Tongue (tissue), 2 donors: ENCODE results near the gene LSAMP. TPM values are rescaled to one million over a fixed set of nuclear protein-coding genes. Genes with fewer than 3 reads are reported as not detected.
A peak's percentile ranks its signal among the peaks of the same experiment; 100 is the strongest.
"Not testable (repeated sequence)": the region's sequence is repeated elsewhere in the genome, so short reads cannot be mapped to it uniquely, and the experiment has no call there.

Experiments used
- DNase-seq: peaks from one replicate; pipeline ENCODE4 v3.0.0-alpha.2; 2015
- total RNA-seq: library from RNA; depleted of rRNA; stranded (reverse); fragments of >200 nt; gene quantifications from one replicate; pipeline ENCODE4 v1.2.3, GENCODE V29; 2014

Gene LSAMP
- total RNA-seq, 1 donor from 2014 or later = 7.7 TPM

- no peak for DNase-seq
These were observed 611.2 kb downstream of the LSAMP start for GRCh38 chr3:115834068-115834467.

- no peak for DNase-seq
These were observed 612.2 kb downstream of the LSAMP start for GRCh38 chr3:115833074-115833473.

DNA sequence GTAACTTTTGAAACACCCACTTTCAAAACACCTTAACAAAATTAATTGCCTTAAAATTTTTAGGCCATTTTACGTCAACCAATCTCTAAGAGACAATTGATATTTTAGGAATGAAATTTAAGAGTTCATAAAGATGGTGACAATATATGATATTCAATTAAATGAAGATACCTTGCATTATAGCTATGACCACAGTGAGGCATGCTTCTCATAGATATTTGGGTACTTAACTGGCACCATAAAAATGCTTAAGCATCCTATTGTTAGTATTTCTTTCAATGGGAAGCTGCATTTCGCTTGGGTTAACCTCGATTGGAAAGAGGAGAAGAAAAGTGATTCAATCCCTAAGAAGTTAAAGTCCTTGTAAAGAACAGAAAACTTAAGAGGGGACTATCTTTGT is 613.0 kb downstream of the LSAMP start:
- no peak for DNase-seq

DNA sequence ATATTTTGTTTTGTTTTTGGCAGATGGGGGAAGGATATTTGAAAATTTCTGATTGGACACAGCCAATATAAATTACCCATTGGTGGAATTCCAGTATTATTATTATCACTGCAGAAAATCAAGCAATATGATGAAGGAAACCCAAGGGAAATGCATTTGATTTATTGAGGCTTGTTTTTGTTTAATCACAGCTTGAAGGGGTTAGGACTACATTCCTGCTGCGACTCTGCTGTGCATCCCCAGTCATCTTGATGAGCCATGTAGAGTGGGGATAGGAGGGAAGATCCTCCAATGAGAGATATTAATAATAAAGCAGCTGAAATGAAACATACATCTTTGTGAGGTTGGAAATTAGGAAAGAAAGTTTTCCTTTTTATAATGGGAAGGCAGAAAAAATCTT is 613.4 kb downstream of the LSAMP start:
- DNase-seq = no peak

GRCh38 chr3:115830764-115831395 is 614.4 kb downstream of the LSAMP start:
- no peak for DNase-seq

GRCh38 chr3:115828401-115828800 is 616.9 kb downstream of the LSAMP start:
- no peak for DNase-seq

- DNase-seq = no peak
These were observed 617.8 kb downstream of the LSAMP start for GRCh38 chr3:115827495-115827894.

DNA sequence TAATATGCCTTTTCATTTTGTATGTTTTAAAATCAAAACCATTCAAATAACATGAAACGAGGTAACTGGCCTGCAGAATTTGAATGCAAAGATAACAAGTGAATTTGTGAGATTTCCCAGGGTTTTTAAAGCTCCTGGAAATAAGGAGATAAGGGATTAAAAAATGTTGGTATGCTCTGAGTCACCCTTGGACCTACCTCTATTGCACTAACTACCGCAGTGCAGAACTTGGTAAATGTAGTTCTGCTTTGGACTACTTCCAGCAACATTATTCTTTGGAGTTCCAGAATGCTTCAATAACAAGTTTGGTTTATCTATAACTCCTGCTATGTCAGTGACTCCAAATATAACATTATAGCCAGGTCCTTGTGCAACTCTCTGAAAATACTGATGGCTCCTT is 620.2 kb downstream of the LSAMP start:
- no peak for DNase-seq

DNA sequence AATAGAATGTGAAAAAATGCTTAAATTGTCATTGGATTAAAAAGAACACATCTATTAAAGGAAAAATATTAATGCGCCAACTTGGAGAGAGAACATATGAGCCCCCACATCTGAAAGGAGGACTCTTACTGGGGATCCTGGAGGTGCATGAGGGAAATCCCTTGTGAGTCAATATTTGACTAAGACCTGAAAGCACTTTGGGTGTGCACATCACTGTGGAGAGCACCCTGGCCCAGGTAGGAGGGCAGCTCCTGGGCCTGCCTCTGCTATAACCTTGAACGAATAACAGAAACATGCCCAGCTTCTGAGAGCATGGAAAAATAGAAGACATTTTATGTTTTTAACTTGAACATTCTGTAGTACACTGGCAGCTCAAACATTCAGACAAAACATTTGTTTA is 622.2 kb downstream of the LSAMP start:
- DNase-seq = no peak

- DNase-seq = no peak
These were observed 622.7 kb downstream of the LSAMP start for GRCh38 chr3:115822579-115822978.

- peak; percentile 94 for DNase-seq
These were observed 625.4 kb downstream of the LSAMP start for GRCh38 chr3:115819785-115820384.

DNA sequence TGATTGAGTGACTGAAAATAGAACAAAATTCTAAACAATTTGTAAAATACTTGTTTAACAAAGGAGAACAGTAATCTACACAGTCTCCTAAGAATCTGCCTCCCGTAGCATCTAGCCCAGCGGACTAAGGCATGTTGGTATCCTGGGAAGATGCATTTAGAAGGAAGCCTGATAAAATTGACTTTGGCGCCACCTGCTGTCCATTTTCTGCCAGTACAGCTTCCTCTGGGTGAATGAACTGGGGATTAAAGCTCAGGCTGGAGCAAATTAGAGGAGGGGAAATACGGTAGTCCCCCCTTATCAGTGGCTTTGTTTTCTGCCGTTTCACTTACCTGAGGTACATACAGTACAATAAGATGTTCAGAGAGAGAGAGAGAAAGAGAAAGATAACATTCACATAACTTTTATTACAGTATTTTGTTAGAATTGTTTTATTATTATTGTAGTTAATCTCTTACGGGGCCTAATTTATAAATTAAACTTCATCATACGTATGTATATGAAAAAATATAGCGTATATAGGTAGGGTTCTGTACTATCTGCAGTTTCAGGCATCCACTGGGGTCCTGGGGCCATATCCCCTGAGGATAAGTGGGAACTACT is 630.4 kb downstream of the LSAMP start:
- peak; percentile 91 for DNase-seq

DNA sequence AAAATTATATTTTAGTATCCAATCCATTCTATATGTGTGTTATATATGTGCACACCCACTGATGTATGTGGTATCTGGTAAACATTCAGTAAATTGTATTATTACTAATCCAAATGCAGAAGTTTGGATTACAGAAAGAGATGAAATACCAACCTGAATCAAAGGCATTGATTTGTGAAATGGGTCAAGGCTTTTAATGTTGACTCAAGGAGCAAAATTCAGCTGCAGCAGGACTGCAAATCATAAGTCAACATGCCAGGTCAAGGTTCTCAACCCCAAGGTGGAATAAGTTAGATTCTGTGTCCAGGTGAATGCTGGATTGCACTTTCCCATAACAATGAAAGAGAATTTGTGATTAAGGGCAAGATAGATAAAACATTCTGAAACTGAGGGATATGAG is 631.3 kb downstream of the LSAMP start:
- no peak for DNase-seq

DNA sequence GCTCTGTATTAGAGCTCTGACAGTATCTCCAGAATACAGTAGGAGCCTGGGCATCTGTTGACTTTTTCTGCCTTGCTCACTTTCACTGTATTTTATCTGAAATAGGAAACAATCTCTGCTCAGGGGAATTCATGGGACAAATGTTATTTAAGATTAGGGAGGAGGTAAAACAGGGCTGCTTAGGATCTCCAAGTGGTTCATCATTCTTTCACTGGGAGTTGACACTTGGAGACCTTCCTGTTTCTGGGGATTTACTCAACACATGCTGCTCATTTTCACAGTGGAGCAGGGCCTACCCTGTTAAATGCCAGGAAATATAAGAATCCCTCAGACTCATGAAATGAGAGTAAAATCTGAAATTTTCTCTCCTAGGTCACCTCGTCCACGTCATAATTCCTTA is 636.5 kb downstream of the LSAMP start:
- no peak for DNase-seq

GRCh38 chr3:115808244-115808643 is 637.0 kb downstream of the LSAMP start:
- DNase-seq = no peak

- DNase-seq = no peak
These were observed 638.8 kb downstream of the LSAMP start for GRCh38 chr3:115806501-115806900.

- no peak for DNase-seq
These were observed 639.8 kb downstream of the LSAMP start for GRCh38 chr3:115805520-115805919.

DNA sequence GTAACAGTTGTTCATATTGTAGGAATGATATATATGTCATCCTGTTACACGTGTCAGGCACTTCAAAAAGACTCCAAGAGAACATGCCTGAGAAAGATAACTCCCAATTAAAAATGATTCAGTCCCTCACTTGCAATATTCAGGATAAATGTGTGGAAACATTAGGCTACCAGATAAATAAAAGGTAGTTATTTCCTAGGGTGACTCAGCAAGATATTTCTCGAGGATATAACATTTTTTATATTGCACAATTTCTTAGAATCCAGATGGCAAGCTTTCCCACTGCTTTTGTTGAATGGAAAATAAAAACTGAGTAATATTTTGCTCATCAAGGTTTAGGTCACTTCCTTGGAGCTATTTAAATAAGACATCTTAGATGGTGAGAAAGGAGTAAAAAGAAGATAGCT is 640.6 kb downstream of the LSAMP start:
- no peak for DNase-seq

GRCh38 chr3:115804200-115804599 is 641.1 kb downstream of the LSAMP start:
- no peak for DNase-seq

DNA sequence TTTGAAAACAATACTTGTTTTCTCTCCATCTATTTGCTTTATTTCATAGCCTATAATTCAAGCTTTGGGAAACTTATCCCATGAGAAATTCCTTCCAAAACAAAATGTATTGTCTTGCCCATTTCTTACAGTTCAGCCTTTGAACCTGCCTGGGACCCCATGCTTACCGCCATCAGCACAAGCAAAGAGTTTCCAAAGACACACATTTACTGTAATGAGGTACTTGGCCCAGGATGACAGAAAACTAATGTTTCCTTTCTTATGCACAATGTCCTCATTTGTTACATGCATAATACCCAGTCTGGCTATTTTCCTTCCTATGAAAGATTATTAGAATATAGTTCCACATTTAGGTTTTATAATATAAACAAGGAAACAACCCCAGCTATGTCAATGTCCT is 641.6 kb downstream of the LSAMP start:
- DNase-seq = no peak

GRCh38 chr3:115800489-115801075 is 644.7 kb downstream of the LSAMP start:
- DNase-seq = no peak

GRCh38 chr3:115800065-115800464 is 645.2 kb downstream of the LSAMP start:
- not testable (repeated sequence) for DNase-seq

- DNase-seq = no peak
These were observed 652.9 kb downstream of the LSAMP start for GRCh38 chr3:115792206-115792955.
